GM06990 (cell line): ENCODE results near the gene OR2T2.
"Not testable (repeated sequence)": the region's sequence is repeated elsewhere in the genome, so short reads cannot be mapped to it uniquely, and the experiment has no call there.

Experiments
- DNase-seq: peaks from one replicate; pipeline ENCODE4 v3.0.0-alpha.2; 2011; ENCODE audit not compliant: insufficient read length; ENCODE audit errors: extremely low read depth
- H3K27me3 ChIP-seq: replicated peaks from 2 replicates; pipeline ENCODE4 v1.6.0; 2011; ENCODE audit warnings: low read length; ENCODE audit not compliant: control insufficient read depth, insufficient read depth
- H3K36me3 ChIP-seq: 2 replicates; pipeline ENCODE4 v1.5.1; 2011; ENCODE audit warnings: low read length; ENCODE audit not compliant: control insufficient read depth, insufficient read depth
- H3K4me3 ChIP-seq: replicated peaks from 2 replicates; pipeline ENCODE4 v1.5.1; 2011; ENCODE audit warnings: low read depth, mild to moderate bottlenecking, control low read depth, low read length
- CTCF ChIP-seq: IDR thresholded peaks from 2 replicates; pipeline ENCODE4 v1.5.1; 2011; ENCODE audit warnings: low read length, control low read depth, mild to moderate bottlenecking, inconsistent platforms; ENCODE audit not compliant: insufficient read depth, poor library complexity, severe bottlenecking

Gene OR2T2

GRCh38 chr1:248449821-248450465 is 4.5 kb downstream of the OR2T2 start:
- H3K4me3 ChIP-seq: peak overlapping the region; percentile 51
- not testable (repeated sequence) for DNase-seq, H3K27me3 ChIP-seq, H3K36me3 ChIP-seq

- not testable (repeated sequence) for H3K27me3 ChIP-seq, DNase-seq, H3K36me3 ChIP-seq
- peak overlapping the region; percentile 48 for H3K4me3 ChIP-seq
Measured at GRCh38 chr1:248450466-248451145, 5.2 kb downstream of the OR2T2 start.

- H3K4me3 ChIP-seq, H3K36me3 ChIP-seq, H3K27me3 ChIP-seq, DNase-seq: not testable (repeated sequence)
Measured at GRCh38 chr1:248453619-248454018, 8.2 kb downstream of the OR2T2 start.

GRCh38 chr1:248455045-248455444 is 9.6 kb downstream of the OR2T2 start:
- not testable (repeated sequence) for H3K36me3 ChIP-seq, DNase-seq, H3K4me3 ChIP-seq, H3K27me3 ChIP-seq

GRCh38 chr1:248456635-248457034 is 11.2 kb downstream of the OR2T2 start:
- not testable (repeated sequence) for H3K27me3 ChIP-seq, H3K4me3 ChIP-seq, DNase-seq, H3K36me3 ChIP-seq

GRCh38 chr1:248459117-248459516 is 13.7 kb downstream of the OR2T2 start:
- not testable (repeated sequence) for H3K4me3 ChIP-seq, DNase-seq, H3K36me3 ChIP-seq, H3K27me3 ChIP-seq

GRCh38 chr1:248471154-248471553 is 25.7 kb downstream of the OR2T2 start:
- no peak for TF ChIP-seq CTCF
- Histone ChIP-seq H3K27me3 (no peaks in the 10 kb centered on the region), H3K4me3 (no peak overlapping the region), H3K36me3 (no peaks in the 10 kb centered on the region)
- DNase-seq: no peak

GRCh38 chr1:248472111-248472510 is 26.7 kb downstream of the OR2T2 start:
- H3K36me3 ChIP-seq, DNase-seq, H3K4me3 ChIP-seq, H3K27me3 ChIP-seq: not testable (repeated sequence)

GRCh38 chr1:248473051-248473450 is 27.6 kb downstream of the OR2T2 start, which contains the start of gene OR2T3:
Gene OR2T3, plus strand, starts transcription at chr1:248473351. Its CDS starts 0 bp downstream, at chr1:248473351.
- not testable (repeated sequence) for H3K36me3 ChIP-seq, H3K4me3 ChIP-seq

GRCh38 chr1:248475660-248476059 is 30.2 kb downstream of the OR2T2 start:
- not testable (repeated sequence) for H3K27me3 ChIP-seq, DNase-seq, H3K36me3 ChIP-seq, H3K4me3 ChIP-seq

More at GRCh38 chr1:248473051-248473450, 27.6 kb downstream of the OR2T2 start, which contains the start of gene OR2T3:
- not testable (repeated sequence) for H3K27me3 ChIP-seq, DNase-seq

- peak; percentile 8 for DNase-seq
- H3K27me3 ChIP-seq, H3K36me3 ChIP-seq: not testable (repeated sequence)
- peak overlapping the region; percentile 45 for H3K4me3 ChIP-seq
Measured at GRCh38 chr1:248481686-248482579, 36.5 kb downstream of the OR2T2 start.

- DNase-seq, H3K36me3 ChIP-seq, H3K4me3 ChIP-seq, H3K27me3 ChIP-seq: not testable (repeated sequence)
Measured at GRCh38 chr1:248488289-248488688, 42.9 kb downstream of the OR2T2 start, which contains the start of gene OR2T5. Gene OR2T5, plus strand, starts transcription at chr1:248488589. Its CDS starts 0 bp downstream, at chr1:248488589.

GRCh38 chr1:248496661-248497060 is 51.2 kb downstream of the OR2T2 start:
- not testable (repeated sequence) for H3K36me3 ChIP-seq, DNase-seq, H3K4me3 ChIP-seq, H3K27me3 ChIP-seq
